H1 (cell line): ENCODE results near the gene IFT81. TPM values are rescaled to one million over a fixed set of nuclear protein-coding genes. Genes with fewer than 3 reads are reported as not detected.

Experiments
- CHD7 ChIP-seq: fragments of 300-600 bp; sonication (generic); IDR thresholded peaks from 2 replicates; pipeline ENCODE4 v1.7.1; 2012; ENCODE audit warnings: low read length, moderate library complexity, mild to moderate bottlenecking, inconsistent platforms; ENCODE audit not compliant: insufficient replicate concordance
- PHF8 ChIP-seq: fragments of 200-600 bp; sonication (generic); conservative IDR thresholded peaks from 2 replicates; pipeline ENCODE4 v1.7.1; 2012; ENCODE audit warnings: low read depth, mild to moderate bottlenecking, inconsistent platforms, low read length, moderate library complexity
- POLR2AphosphoS5 ChIP-seq: IDR thresholded peaks from 2 replicates; pipeline ENCODE4 v1.6.1; 2011; ENCODE audit warnings: low read depth, low read length
- RFX5 ChIP-seq: IDR thresholded peaks from 2 replicates; pipeline ENCODE4 v1.6.1; 2011; ENCODE audit warnings: low read depth, low read length, improper control_type of control experiment, borderline replicate concordance
- SAP30 ChIP-seq: fragments of 300-600 bp; sonication (generic); IDR thresholded peaks from 2 replicates; pipeline ENCODE4 v1.7.1; 2012; ENCODE audit warnings: low read length, moderate library complexity, mild to moderate bottlenecking, inconsistent platforms; ENCODE audit not compliant: insufficient read depth, insufficient replicate concordance
- SIN3A ChIP-seq, 2 experiments: IDR thresholded peaks in 1 of 2; conservative IDR thresholded peaks in 1 of 2; 2 replicates each; pipeline ENCODE4 v1.6.1; 2011 to 2012; ENCODE audit warnings: low read length in 2 of 2, improper control_type of control experiment in 1 of 2, low read depth in 1 of 2, mild to moderate bottlenecking in 1 of 2
- SP2 ChIP-seq: IDR thresholded peaks from 2 replicates; pipeline ENCODE4 v1.6.1; 2012; ENCODE audit warnings: mild to moderate bottlenecking, low read length, inconsistent platforms
- TAF1 ChIP-seq: IDR thresholded peaks from 2 replicates; pipeline ENCODE4 v1.6.1; 2011; ENCODE audit warnings: mild to moderate bottlenecking, low read depth, low read length
- TBP ChIP-seq: IDR thresholded peaks from 2 replicates; pipeline ENCODE4 v1.6.1; 2011; ENCODE audit warnings: low read depth, low read length, improper control_type of control experiment
- YY1 ChIP-seq: IDR thresholded peaks from 2 replicates; pipeline ENCODE4 v1.6.1; 2011; ENCODE audit warnings: low read depth, mild to moderate bottlenecking, low read length
- polyA plus RNA-seq, 7 experiments: library from polyadenylated mRNA; depleted of rRNA in 3 of 7; stranded (reverse) in 5 of 7; unstranded in 2 of 7; fragments of >200 nt in 5 of 7; fragments of 200-250 nt in 2 of 7; gene quantifications; 1 replicate in 5 of 7; 2 replicates in 1 of 7; 4 replicates in 1 of 7; pipeline versions ENCODE4 v1.2.1 to v1.2.3, GENCODE V29; 2011 to 2013; ENCODE audit warnings: missing spikeins in 2 of 7, mixed read lengths in 2 of 7
- total RNA-seq: library from RNA; stranded (reverse); fragmentation: NEBNext Ultra II Directional; extraction: Animal tissue kit (Norgen Biotek cat#: 25700); gene quantifications from 2 replicates; pipeline ENCODE4 v1.2.1, GENCODE V29; 2021

Gene IFT81
- total and polyA plus RNA-seq, 2 of the 8 experiments (the other 6 are each of a cell fraction or from before 2014, with no cell fraction given): 4.1 to 14.5 TPM

- no peak for TF ChIP-seq CHD7
- TF ChIP-seq SIN3A (conservative IDR thresholded peaks at IDR 0.05 in 1 of 2, IDR thresholded peaks at IDR 0.05 in 1 of 2; ENCODE audit: low read depth in 1 of 2, low read length in 2 of 2): 0 out of 4 replicates have a peak, but pooled peaks of 1 of the 2 experiments have one; percentile 40
- TF ChIP-seq TBP: no peak
- peak; percentile 51 for TF ChIP-seq SAP30
- TF ChIP-seq SP2: no peak
- no peak for TF ChIP-seq RFX5
- TF ChIP-seq TAF1: peak; percentile 32; the same call in 1 of the 2 replicates
- peak; percentile 19; the same call in 1 of the 2 replicates for TF ChIP-seq POLR2AphosphoS5
- peak; percentile 70 for TF ChIP-seq PHF8
- TF ChIP-seq YY1: no peak
These were observed at the start of gene IFT81 (continued) for GRCh38 chr12:110124269-110124995.
